HepG2 (cell line): ENCODE results near the gene THOP1. TPM values are rescaled to one million over a fixed set of nuclear protein-coding genes. Genes with fewer than 3 reads are reported as not detected.
A peak's percentile ranks its signal among the peaks of the same experiment; 100 is the strongest.

ENCODE experiments used
- ATAC-seq: fragments of 200-7000 bp; cut with Tn5 transposase; 3 replicates; pipeline ENCODE4 v1.9.1; 2020; ENCODE audit warnings: mild to moderate bottlenecking, moderate library complexity
- BruUV-seq: library from RNA; stranded (reverse); fragments of 400-500 nt; replicated peaks from 2 replicates; lab custom pipeline; 2021; lab: Mats Ljungman, UMichigan
- CTCF ChIA-PET: fragments of 300-600 bp; formaldehyde crosslinking; extraction: SDS; loops from one replicate; lab custom pipeline; 2021; ENCODE audit warnings: low total read pairs, inconsistent platforms, low intra/inter-chr PET ratio; lab: Yijun Ruan, JAX
- POLR2A ChIA-PET: fragments of 350-600 bp; sonication (Branson Sonifier 250); formaldehyde crosslinking; loops from one replicate; lab custom pipeline; 2020; ENCODE audit warnings: antibody characterized with exemption, inconsistent platforms; lab: Yijun Ruan, JAX
- DNase-seq: peaks from one replicate; pipeline ENCODE4 v3.0.0-alpha.2; 2015; ENCODE audit warnings: low spot score
- FAIRE-seq: peaks from 3 replicates; lab custom pipeline; 2011; peaks lifted over from hg19 to GRCh38; lab: Jason Lieb, UNC
- H2AFZ ChIP-seq: one replicate; pipeline ENCODE4 v1.6.1; 2011; ENCODE audit warnings: low read length, inconsistent platforms
- H3K27ac ChIP-seq: fragments of 300-600 bp; 3 replicates; pipeline ENCODE4 v1.8.0; 2011; ENCODE audit warnings: mixed run types, mild to moderate bottlenecking, mixed read lengths, low read length, inconsistent platforms; ENCODE audit not compliant: insufficient read depth; ENCODE audit errors: extremely low read length
- H3K27me3 ChIP-seq, 2 experiments: fragments of 200-600 bp in 1 of 2; 2 replicates in 1 of 2; 3 replicates in 1 of 2; pipeline versions ENCODE4 v1.6.0 to v1.8.0; 2011; ENCODE audit warnings: low read length in 2 of 2, mild to moderate bottlenecking in 2 of 2, moderate library complexity in 2 of 2, inconsistent platforms in 1 of 2; ENCODE audit not compliant: insufficient read depth in 2 of 2, control insufficient read depth in 1 of 2
- H3K36me3 ChIP-seq, 2 experiments: fragments of 200-600 bp in 1 of 2; replicated peaks in 1 of 2; 2 replicates in 1 of 2; 3 replicates in 1 of 2; pipeline versions ENCODE4 v1.5.1 to v1.8.0; 2011; ENCODE audit warnings: low read length in 2 of 2, inconsistent platforms in 1 of 2; ENCODE audit not compliant: insufficient read depth in 2 of 2, control insufficient read depth in 1 of 2
- H3K4me1 ChIP-seq: 2 replicates; pipeline ENCODE4 v1.5.1; 2012; ENCODE audit warnings: low read length, inconsistent platforms; ENCODE audit not compliant: insufficient read depth
- H3K4me2 ChIP-seq: 2 replicates; pipeline ENCODE4 v1.6.0; 2011; ENCODE audit warnings: low read depth, low read length, inconsistent platforms
- H3K4me3 ChIP-seq, 3 experiments: fragments of 200-600 bp in 1 of 3; sonication (generic), shearing (Covaris generic) in 1 of 3; replicated peaks in 1 of 3; 2 replicates each; pipeline ENCODE4 v1.5.1; 2011 to 2016; ENCODE audit warnings: low read length in 3 of 3, inconsistent platforms in 2 of 3, low read depth in 2 of 3, mild to moderate bottlenecking in 2 of 3, control low read depth in 1 of 3, mixed read lengths in 1 of 3; ENCODE audit not compliant: insufficient read depth in 1 of 3
- H3K79me2 ChIP-seq: one replicate; pipeline ENCODE4 v1.6.1; 2011; ENCODE audit warnings: low read length, inconsistent platforms; ENCODE audit not compliant: insufficient read depth
- H3K9ac ChIP-seq: 2 replicates; pipeline ENCODE4 v1.6.0; 2011; ENCODE audit warnings: mild to moderate bottlenecking, low read depth, low read length, inconsistent platforms; ENCODE audit not compliant: insufficient read depth
- H3K9me3 ChIP-seq: 2 replicates; pipeline ENCODE4 v1.5.1; 2012; ENCODE audit warnings: mild to moderate bottlenecking, low read length
- H4K20me1 ChIP-seq: 2 replicates; pipeline ENCODE4 v1.6.0; 2011; ENCODE audit warnings: inconsistent platforms, mild to moderate bottlenecking, low read length, moderate library complexity; ENCODE audit not compliant: insufficient read depth
- ATF7 ChIP-seq, 2 experiments: fragments of 450-650 bp in 1 of 2; sonication (generic) in 1 of 2; formaldehyde crosslinking in 1 of 2; IDR thresholded peaks; 2 replicates each; pipeline versions ENCODE4 v1.4.0 to v1.6.1; 2016 to 2020; ENCODE audit warnings: antibody characterized with exemption in 1 of 2, mild to moderate bottlenecking in 1 of 2, missing genetic modification reagents in 1 of 2
- ATM ChIP-seq: fragments of 450-650 bp; IDR thresholded peaks from 2 replicates; pipeline ENCODE4 v1.7.1; 2017; ENCODE audit warnings: mild to moderate bottlenecking, borderline replicate concordance
- PHF20 ChIP-seq: sonication (generic); formaldehyde crosslinking; IDR thresholded peaks from 2 replicates; pipeline ENCODE4 v1.5.0; 2020; ENCODE audit warnings: mild to moderate bottlenecking, missing genetic modification reagents
- RARG ChIP-seq: sonication (generic); formaldehyde crosslinking; IDR thresholded peaks from 2 replicates; pipeline ENCODE4 v1.4.0; 2020; ENCODE audit warnings: low read depth, mild to moderate bottlenecking, missing genetic modification reagents
- ZC3H4 ChIP-seq: sonication (generic); formaldehyde crosslinking; IDR thresholded peaks from 2 replicates; pipeline ENCODE4 v1.4.0; 2020; ENCODE audit warnings: missing genetic modification reagents, borderline replicate concordance
- ZNF17 ChIP-seq: sonication (generic); formaldehyde crosslinking; IDR thresholded peaks from 2 replicates; pipeline ENCODE4 v1.5.0; 2020; ENCODE audit warnings: mild to moderate bottlenecking, missing genetic modification reagents
- ZNF232 ChIP-seq: sonication (generic); formaldehyde crosslinking; IDR thresholded peaks from 2 replicates; pipeline ENCODE4 v1.4.0; 2020; ENCODE audit warnings: missing genetic modification reagents, borderline replicate concordance
- ZNF451 ChIP-seq: sonication (generic); formaldehyde crosslinking; IDR thresholded peaks from 2 replicates; pipeline ENCODE4 v1.5.0; 2020; ENCODE audit warnings: mild to moderate bottlenecking, missing genetic modification reagents
- ZSCAN22 ChIP-seq: sonication (generic); formaldehyde crosslinking; IDR thresholded peaks from 2 replicates; pipeline ENCODE4 v1.4.0; 2020; ENCODE audit warnings: mild to moderate bottlenecking, missing genetic modification reagents
- WGBS: methylation state at CpG from one replicate; pipeline ENCODE4 v1.1.6; 2017; ENCODE audit warnings: low lambda C conversion rate; 5-methylcytosine and 5-hydroxymethylcytosine counted together
- in situ Hi-C: cut with HindIII; loops from 2 replicates; pipeline ENCODE4 v1.10.0; 2017; ENCODE audit warnings: low pct_unique_long_range_greater_than_20kb; ENCODE audit not compliant: extremely low pct_ligation_motif_present
- intact Hi-C: fragments of 100-400 bp; cut with micrococcal nuclease; formaldehyde crosslinking; loops from one replicate; pipeline ENCODE4 v1.10.0; 2022; ENCODE audit not compliant: unreplicated experiment
- polyA plus RNA-seq, 8 experiments: library from polyadenylated mRNA; depleted of rRNA in 3 of 8; stranded (reverse) in 7 of 8; unstranded in 1 of 8; fragments of >200 nt; fragmentation: Illumina TruSeq in 4 of 8; extraction: Trizol in 4 of 8; gene quantifications; 2 replicates each; pipeline versions ENCODE4 v1.2.1 to v1.2.3, GENCODE V29; 2011 to 2016; ENCODE audit warnings: low read depth in 4 of 8, missing spikeins in 1 of 8, mixed read lengths in 1 of 8; ENCODE audit not compliant: insufficient read depth in 1 of 8
- total RNA-seq, 5 experiments: library from RNA; depleted of rRNA; stranded (reverse); fragments of >200 nt; fragmentation: Illumina TruSeq; extraction: Trizol; gene quantifications; 2 replicates each; pipeline ENCODE4 v1.2.3, GENCODE V29; 2016; ENCODE audit warnings: low read depth in 1 of 5
- TF ChIP-seq, protein P1 (sequence below): sonication (generic); formaldehyde crosslinking; IDR thresholded peaks from 2 replicates; pipeline ENCODE4 v1.8.1; 2022; ENCODE audit warnings: low read depth, mild to moderate bottlenecking, missing genetic modification reagents
- TF ChIP-seq, protein P2 (sequence below): sonication (generic); formaldehyde crosslinking; IDR thresholded peaks from 2 replicates; pipeline ENCODE4 v1.5.0; 2020; ENCODE audit warnings: mild to moderate bottlenecking, missing genetic modification reagents, borderline replicate concordance
- TF ChIP-seq, protein P3 (sequence below): sonication (generic); formaldehyde crosslinking; IDR thresholded peaks from 2 replicates; pipeline ENCODE4 v1.4.0; 2020; ENCODE audit warnings: missing genetic modification reagents

Gene THOP1
- total and polyA plus RNA-seq, 2 of the 13 experiments (the other 11 are each of a cell fraction or from before 2014, with no cell fraction given) = 74.4 to 116 TPM

DNA sequence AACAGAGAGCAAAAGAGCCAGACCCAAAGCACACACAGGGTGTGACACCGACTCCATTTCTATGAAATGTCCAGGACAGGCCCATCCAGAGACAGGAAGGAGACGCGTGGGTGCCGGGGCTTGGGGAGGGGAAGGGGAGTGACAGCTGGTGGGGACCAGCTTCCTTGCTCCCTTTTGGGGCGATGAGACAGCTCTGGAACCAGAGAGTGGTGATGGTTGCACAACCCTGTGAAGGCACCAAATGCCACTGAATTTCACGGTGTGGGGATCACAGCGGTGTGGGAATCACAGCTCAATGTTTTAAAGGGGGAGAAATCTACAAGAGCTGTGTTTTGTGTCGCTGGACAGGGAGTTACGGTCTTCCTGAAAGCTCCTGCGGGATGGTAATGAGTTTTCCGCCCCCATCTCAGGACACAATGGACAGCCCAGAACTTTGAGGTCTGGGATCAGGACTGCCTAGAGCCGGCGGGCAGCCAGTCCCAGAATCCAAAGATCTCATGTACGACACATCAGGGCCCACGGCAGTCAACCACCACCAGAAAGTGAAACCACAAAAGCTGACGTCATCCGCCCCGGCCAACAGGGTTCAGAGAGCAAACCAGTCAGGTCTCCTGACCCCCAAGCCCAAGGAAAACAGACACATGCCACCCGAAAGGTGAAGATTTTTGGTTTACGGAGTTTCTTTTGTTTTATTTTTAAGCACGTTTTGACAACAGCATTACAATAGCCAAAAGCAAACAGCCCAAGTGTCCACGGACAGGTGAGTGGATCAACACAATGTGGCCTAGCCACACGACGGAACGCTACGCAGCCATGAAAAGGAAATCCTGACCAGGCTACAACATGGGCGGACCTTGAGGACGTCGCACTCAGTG, 9.5 kb upstream of the THOP1 start:
- H3K27me3 ChIP-seq = no peaks in the 10 kb centered on the region
- peak overlapping the region; percentile 85 for H3K27ac ChIP-seq
- H3K36me3 ChIP-seq = peaks cover 2 to 16% of the 10 kb centered on the region in 2 experiments; a peak in 4 of 5 replicates
- H3K4me1 ChIP-seq = peaks cover 46% of the 10 kb centered on the region
- peak; percentile 88 for DNase-seq
- 41% methylated on average over 22 of the region's 29 CpGs for WGBS
- ATAC-seq = peak; percentile 86
- intact Hi-C loops (no loop called here), in situ Hi-C loops (no loop called here)
- peak overlapping the region; percentile 87 for H3K4me2 ChIP-seq
- peaks cover 12% of the 10 kb centered on the region for H4K20me1 ChIP-seq
- POLR2A ChIA-PET = interaction anchor here (0.6 to 1.4 kb wide), 7 partner anchors 8 to 175 kb away, joined by 3 to 6 read pairs (median 4); partner anchors contain the start of genes SGTA, THOP1, ZNF556 and ZNF57
- peak; percentile 90 for FAIRE-seq
- peak overlapping the region; percentile 41 to 67 (median 58); a peak in 5 of 6 replicates for H3K4me3 ChIP-seq
- H3K79me2 ChIP-seq = peaks cover 85% of the 10 kb centered on the region
- H3K9ac ChIP-seq = peak overlapping the region; percentile 83
- H3K9me3 ChIP-seq = no peaks in the 10 kb centered on the region
- no TSS peak for BruUV-seq
- CTCF ChIA-PET = no interaction called here
- H2AFZ ChIP-seq = no peak overlapping the region
- TF ChIP-seq ZC3H4 (CRISPR knock-in tag) (no peak), ZNF17 (no peak), ATM (no peak), RARG (no peak), PHF20 (CRISPR knock-in tag) (peak; percentile 55; the same call in 1 of the 2 replicates), ZSCAN22 (CRISPR knock-in tag) (no peak), ATF7 (IDR thresholded peaks at IDR 0.05) (peak; percentile 99), ATF7 (CRISPR knock-in tag; IDR thresholded peaks at IDR 0.05) (peak; percentile 88), ZNF232 (peak; percentile 54; the same call in 1 of the 2 replicates), ZNF451 (CRISPR knock-in tag) (0 out of 2 replicates have a peak, but pooled peaks have one; percentile 38)
- TF ChIP-seq, protein P1, sequence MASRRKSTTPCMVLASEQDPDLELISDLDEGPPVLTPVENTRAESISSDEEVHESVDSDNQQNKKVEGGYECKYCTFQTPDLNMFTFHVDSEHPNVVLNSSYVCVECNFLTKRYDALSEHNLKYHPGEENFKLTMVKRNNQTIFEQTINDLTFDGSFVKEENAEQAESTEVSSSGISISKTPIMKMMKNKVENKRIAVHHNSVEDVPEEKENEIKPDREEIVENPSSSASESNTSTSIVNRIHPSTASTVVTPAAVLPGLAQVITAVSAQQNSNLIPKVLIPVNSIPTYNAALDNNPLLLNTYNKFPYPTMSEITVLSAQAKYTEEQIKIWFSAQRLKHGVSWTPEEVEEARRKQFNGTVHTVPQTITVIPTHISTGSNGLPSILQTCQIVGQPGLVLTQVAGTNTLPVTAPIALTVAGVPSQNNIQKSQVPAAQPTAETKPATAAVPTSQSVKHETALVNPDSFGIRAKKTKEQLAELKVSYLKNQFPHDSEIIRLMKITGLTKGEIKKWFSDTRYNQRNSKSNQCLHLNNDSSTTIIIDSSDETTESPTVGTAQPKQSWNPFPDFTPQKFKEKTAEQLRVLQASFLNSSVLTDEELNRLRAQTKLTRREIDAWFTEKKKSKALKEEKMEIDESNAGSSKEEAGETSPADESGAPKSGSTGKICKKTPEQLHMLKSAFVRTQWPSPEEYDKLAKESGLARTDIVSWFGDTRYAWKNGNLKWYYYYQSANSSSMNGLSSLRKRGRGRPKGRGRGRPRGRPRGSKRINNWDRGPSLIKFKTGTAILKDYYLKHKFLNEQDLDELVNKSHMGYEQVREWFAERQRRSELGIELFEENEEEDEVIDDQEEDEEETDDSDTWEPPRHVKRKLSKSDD = peak; percentile 65; the same call in 1 of the 2 replicates
- TF ChIP-seq, protein P2, sequence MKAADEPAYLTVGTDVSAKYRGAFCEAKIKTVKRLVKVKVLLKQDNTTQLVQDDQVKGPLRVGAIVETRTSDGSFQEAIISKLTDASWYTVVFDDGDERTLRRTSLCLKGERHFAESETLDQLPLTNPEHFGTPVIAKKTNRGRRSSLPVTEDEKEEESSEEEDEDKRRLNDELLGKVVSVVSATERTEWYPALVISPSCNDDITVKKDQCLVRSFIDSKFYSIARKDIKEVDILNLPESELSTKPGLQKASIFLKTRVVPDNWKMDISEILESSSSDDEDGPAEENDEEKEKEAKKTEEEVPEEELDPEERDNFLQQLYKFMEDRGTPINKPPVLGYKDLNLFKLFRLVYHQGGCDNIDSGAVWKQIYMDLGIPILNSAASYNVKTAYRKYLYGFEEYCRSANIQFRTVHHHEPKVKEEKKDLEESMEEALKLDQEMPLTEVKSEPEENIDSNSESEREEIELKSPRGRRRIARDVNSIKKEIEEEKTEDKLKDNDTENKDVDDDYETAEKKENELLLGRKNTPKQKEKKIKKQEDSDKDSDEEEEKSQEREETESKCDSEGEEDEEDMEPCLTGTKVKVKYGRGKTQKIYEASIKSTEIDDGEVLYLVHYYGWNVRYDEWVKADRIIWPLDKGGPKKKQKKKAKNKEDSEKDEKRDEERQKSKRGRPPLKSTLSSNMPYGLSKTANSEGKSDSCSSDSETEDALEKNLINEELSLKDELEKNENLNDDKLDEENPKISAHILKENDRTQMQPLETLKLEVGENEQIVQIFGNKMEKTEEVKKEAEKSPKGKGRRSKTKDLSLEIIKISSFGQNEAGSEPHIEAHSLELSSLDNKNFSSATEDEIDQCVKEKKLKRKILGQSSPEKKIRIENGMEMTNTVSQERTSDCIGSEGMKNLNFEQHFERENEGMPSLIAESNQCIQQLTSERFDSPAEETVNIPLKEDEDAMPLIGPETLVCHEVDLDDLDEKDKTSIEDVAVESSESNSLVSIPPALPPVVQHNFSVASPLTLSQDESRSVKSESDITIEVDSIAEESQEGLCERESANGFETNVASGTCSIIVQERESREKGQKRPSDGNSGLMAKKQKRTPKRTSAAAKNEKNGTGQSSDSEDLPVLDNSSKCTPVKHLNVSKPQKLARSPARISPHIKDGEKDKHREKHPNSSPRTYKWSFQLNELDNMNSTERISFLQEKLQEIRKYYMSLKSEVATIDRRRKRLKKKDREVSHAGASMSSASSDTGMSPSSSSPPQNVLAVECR (CRISPR knock-in tag) = peak; percentile 48; the same call in 1 of the 2 replicates
- TF ChIP-seq, protein P3, sequence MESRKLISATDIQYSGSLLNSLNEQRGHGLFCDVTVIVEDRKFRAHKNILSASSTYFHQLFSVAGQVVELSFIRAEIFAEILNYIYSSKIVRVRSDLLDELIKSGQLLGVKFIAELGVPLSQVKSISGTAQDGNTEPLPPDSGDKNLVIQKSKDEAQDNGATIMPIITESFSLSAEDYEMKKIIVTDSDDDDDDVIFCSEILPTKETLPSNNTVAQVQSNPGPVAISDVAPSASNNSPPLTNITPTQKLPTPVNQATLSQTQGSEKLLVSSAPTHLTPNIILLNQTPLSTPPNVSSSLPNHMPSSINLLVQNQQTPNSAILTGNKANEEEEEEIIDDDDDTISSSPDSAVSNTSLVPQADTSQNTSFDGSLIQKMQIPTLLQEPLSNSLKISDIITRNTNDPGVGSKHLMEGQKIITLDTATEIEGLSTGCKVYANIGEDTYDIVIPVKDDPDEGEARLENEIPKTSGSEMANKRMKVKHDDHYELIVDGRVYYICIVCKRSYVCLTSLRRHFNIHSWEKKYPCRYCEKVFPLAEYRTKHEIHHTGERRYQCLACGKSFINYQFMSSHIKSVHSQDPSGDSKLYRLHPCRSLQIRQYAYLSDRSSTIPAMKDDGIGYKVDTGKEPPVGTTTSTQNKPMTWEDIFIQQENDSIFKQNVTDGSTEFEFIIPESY (CRISPR knock-in tag) = no peak; the same call in 1 of the 2 replicates
